K562 (cell line): ENCODE results near the gene ECSIT. TPM values are rescaled to one million over a fixed set of nuclear protein-coding genes. Genes with fewer than 3 reads are reported as not detected.
A peak's percentile ranks its signal among the peaks of the same experiment; 100 is the strongest.

Experiments
- ADNP ChIP-seq: fragments of 200-800 bp; sonication (Bioruptor generic); IDR thresholded peaks from 2 replicates; pipeline ENCODE4 v1.6.1; 2016; ENCODE audit warnings: missing genetic modification characterization, missing compliant biosample characterization
- ARHGAP35 ChIP-seq: fragments of 450-650 bp; IDR thresholded peaks from 2 replicates; pipeline ENCODE4 v1.6.1; 2018; ENCODE audit not compliant: partially characterized antibody
- CBX5 ChIP-seq: IDR thresholded peaks from 2 replicates; pipeline ENCODE4 v1.6.1; 2014; ENCODE audit warnings: low read depth, borderline replicate concordance
- JUND ChIP-seq, 2 experiments: IDR thresholded peaks; 2 replicates in 1 of 2; 3 replicates in 1 of 2; pipeline ENCODE4 v1.6.1; 2011; ENCODE audit warnings: borderline replicate concordance in 2 of 2, low read depth in 2 of 2, low read length in 2 of 2, improper control_type of control experiment in 1 of 2, missing biosample characterization in 1 of 2, missing genetic modification characterization in 1 of 2, missing genetic modification reagents in 1 of 2
- MBD2 ChIP-seq: sonication (generic); IDR thresholded peaks from 2 replicates; pipeline ENCODE4 v1.6.1; 2016; ENCODE audit warnings: low read depth, borderline replicate concordance
- MYNN ChIP-seq, 2 experiments: sonication (generic); formaldehyde crosslinking in 1 of 2; IDR thresholded peaks; 2 replicates each; pipeline versions ENCODE4 v1.5.0 to v1.6.1; 2016 to 2020; ENCODE audit warnings: antibody characterized with exemption in 1 of 2, missing genetic modification reagents in 1 of 2
- NFATC3 ChIP-seq: fragments of 450-650 bp; IDR thresholded peaks from 2 replicates; pipeline ENCODE4 v1.6.1; 2017; ENCODE audit warnings: mild to moderate bottlenecking
- POLR2AphosphoS5 ChIP-seq: IDR thresholded peaks from 2 replicates; pipeline ENCODE4 v1.6.1; 2011; ENCODE audit warnings: mild to moderate bottlenecking, low read depth, low read length, moderate library complexity; ENCODE audit not compliant: control insufficient read depth, insufficient read depth
- PPARD ChIP-seq: fragments of 250-450 bp; sonication (Bioruptor Pico); IDR thresholded peaks from 2 replicates; pipeline ENCODE4 v1.8.0; 2022; ENCODE audit warnings: inconsistent platforms, mild to moderate bottlenecking, moderate library complexity
- SMAD3 ChIP-seq: fragments of 450-650 bp; formaldehyde crosslinking; conservative IDR thresholded peaks from 2 replicates; pipeline ENCODE4 v1.4.0; 2020; ENCODE audit warnings: mild to moderate bottlenecking
- SRF ChIP-seq, 2 experiments: fragments of 250-450, 450-650 bp in 1 of 2; sonication (Bioruptor Pico) in 1 of 2; sonication (generic) in 1 of 2; formaldehyde crosslinking; IDR thresholded peaks; 2 replicates each; pipeline versions ENCODE4 v1.5.0 to v1.5.1; 2020 to 2022; ENCODE audit warnings: mild to moderate bottlenecking in 1 of 2, missing genetic modification reagents in 1 of 2
- STAT5A ChIP-seq: IDR thresholded peaks from 2 replicates; pipeline ENCODE4 v1.6.1; 2012; ENCODE audit warnings: low read length, inconsistent platforms, borderline replicate concordance
- ZNF324 ChIP-seq: fragments of 250-450 bp; sonication (Bioruptor Pico); IDR thresholded peaks from 2 replicates; pipeline ENCODE4 v1.4.0; 2020; ENCODE audit warnings: mild to moderate bottlenecking
- ZNF347 ChIP-seq: fragments of 450-650 bp; formaldehyde crosslinking; IDR thresholded peaks from 2 replicates; pipeline ENCODE4 v1.4.0; 2020; ENCODE audit warnings: low read depth, mild to moderate bottlenecking, moderate library complexity
- ZNF695 ChIP-seq: fragments of 450-650 bp; formaldehyde crosslinking; IDR thresholded peaks from 2 replicates; pipeline ENCODE4 v1.4.0; 2020; ENCODE audit warnings: mild to moderate bottlenecking, moderate library complexity
- polyA plus RNA-seq, 8 experiments: library from polyadenylated mRNA; depleted of rRNA in 4 of 8; stranded (reverse) in 5 of 8; unstranded in 3 of 8; fragments of >200 nt; fragmentation: Nextera tagmentation in 2 of 8; fragmentation: Illumina TruSeq in 1 of 8; extraction: Ambion mirVana in 2 of 8; extraction: Trizol in 1 of 8; gene quantifications; 2 replicates each; pipeline versions ENCODE4 v1.2.1 to v1.2.3, GENCODE V29; 2011 to 2014; ENCODE audit warnings: inconsistent platforms in 1 of 8, missing spikeins in 1 of 8
- total RNA-seq, 7 experiments: library from RNA; depleted of rRNA in 6 of 7; stranded (reverse); fragments of >200 nt in 6 of 7; fragmentation: Illumina TruSeq in 2 of 7; extraction: Trizol in 2 of 7; gene quantifications; 2 replicates each; pipeline versions ENCODE4 v1.2.1 to v1.2.3, GENCODE V29; 2011 to 2021; ENCODE audit warnings: low replicate concordance in 1 of 7
- TF ChIP-seq, protein P1 (sequence below), 2 experiments: fragments of 450-650 bp in 1 of 2; IDR thresholded peaks; 2 replicates each; pipeline ENCODE4 v1.6.1; 2011 to 2017; ENCODE audit warnings: low read depth in 2 of 2, antibody characterized with exemption in 1 of 2, borderline replicate concordance in 1 of 2, low read length in 1 of 2, mild to moderate bottlenecking in 1 of 2, mixed read lengths in 1 of 2; ENCODE audit not compliant: control insufficient read depth in 1 of 2
- TF ChIP-seq, protein P2 (sequence below): fragments of 250-450 bp; sonication (Bioruptor Pico); IDR thresholded peaks from 2 replicates; pipeline ENCODE4 v1.5.1; 2021; ENCODE audit warnings: mild to moderate bottlenecking
- TF ChIP-seq, protein P3 (sequence below): sonication (generic); formaldehyde crosslinking; IDR thresholded peaks from 2 replicates; pipeline ENCODE4 v1.8.1; 2023; ENCODE audit warnings: mild to moderate bottlenecking, missing genetic modification reagents, moderate library complexity
- TF ChIP-seq, protein P4 (sequence below), 2 experiments: fragments of 250-450 bp in 1 of 2; fragments of 450-650 bp in 1 of 2; sonication (Bioruptor Pico) in 1 of 2; IDR thresholded peaks; 2 replicates each; pipeline versions ENCODE4 v1.6.1 to v1.8.0; 2016 to 2021; ENCODE audit warnings: mild to moderate bottlenecking in 2 of 2, moderate library complexity in 2 of 2, missing compliant biosample characterization in 1 of 2, missing genetic modification characterization in 1 of 2

The ECSIT gene
- total and polyA plus RNA-seq, 9 of the 15 experiments (the other 6 are each of a cell fraction or from before 2014, with no cell fraction given), result 1.1 to 82.5 (median 43.9) TPM

DNA sequence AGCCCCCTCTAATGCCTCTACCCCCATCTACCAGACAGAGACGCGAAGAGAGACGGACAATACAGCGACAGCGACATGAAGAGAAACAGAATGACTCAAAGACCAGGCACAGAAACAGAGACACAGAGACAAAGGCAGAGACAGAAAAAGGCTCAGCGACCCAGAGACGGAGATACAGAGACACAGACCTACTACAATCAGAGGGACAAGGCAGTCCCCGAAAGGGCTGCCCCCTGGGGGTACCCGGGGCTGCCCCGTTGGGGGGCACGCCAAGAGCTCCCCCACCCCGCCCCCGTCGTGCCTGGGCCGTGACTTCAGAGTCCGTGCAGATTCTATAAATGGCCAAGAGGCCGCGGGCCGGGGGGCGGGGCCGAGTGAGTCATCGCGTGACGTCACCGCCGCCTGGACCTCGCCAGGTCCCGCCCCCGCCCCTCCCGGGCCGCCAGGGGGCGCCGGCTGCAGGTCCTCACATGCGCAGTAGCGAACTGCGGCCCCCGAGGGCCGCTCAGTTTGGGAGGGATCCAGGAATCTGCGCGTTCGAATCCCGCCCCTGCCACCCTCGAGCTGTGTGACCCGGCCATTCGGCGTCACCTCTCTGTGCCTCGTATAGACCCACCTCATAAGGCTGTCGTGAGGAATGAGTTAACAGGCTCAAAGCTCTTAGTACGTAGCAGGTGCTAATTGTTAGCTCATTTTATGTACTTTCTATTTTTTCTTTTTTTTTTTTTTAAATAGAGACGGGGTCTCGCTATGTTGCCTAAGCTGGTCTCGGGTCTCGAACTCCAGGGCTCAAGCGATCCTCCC lies 7.1 kb upstream of the ECSIT start (continued):
- TF ChIP-seq, protein P1, sequence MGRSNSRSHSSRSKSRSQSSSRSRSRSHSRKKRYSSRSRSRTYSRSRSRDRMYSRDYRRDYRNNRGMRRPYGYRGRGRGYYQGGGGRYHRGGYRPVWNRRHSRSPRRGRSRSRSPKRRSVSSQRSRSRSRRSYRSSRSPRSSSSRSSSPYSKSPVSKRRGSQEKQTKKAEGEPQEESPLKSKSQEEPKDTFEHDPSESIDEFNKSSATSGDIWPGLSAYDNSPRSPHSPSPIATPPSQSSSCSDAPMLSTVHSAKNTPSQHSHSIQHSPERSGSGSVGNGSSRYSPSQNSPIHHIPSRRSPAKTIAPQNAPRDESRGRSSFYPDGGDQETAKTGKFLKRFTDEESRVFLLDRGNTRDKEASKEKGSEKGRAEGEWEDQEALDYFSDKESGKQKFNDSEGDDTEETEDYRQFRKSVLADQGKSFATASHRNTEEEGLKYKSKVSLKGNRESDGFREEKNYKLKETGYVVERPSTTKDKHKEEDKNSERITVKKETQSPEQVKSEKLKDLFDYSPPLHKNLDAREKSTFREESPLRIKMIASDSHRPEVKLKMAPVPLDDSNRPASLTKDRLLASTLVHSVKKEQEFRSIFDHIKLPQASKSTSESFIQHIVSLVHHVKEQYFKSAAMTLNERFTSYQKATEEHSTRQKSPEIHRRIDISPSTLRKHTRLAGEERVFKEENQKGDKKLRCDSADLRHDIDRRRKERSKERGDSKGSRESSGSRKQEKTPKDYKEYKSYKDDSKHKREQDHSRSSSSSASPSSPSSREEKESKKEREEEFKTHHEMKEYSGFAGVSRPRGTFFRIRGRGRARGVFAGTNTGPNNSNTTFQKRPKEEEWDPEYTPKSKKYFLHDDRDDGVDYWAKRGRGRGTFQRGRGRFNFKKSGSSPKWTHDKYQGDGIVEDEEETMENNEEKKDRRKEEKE (IDR thresholded peaks at IDR 0.05; ENCODE audit: borderline replicate concordance in 1 of 2, control insufficient read depth in 1 of 2, low read depth in 2 of 2, low read length in 1 of 2), result 0 out of 4 replicates have a peak, but pooled peaks of 1 of the 2 experiments have one; percentile 20
- no peak for TF ChIP-seq STAT5A
- TF ChIP-seq ARHGAP35, result no peak
- TF ChIP-seq MYNN (IDR thresholded peaks at IDR 0.05), result no peak
- no peak for TF ChIP-seq MYNN (CRISPR knock-in tag; IDR thresholded peaks at IDR 0.05)
- TF ChIP-seq JUND (IDR thresholded peaks at IDR 0.05; ENCODE audit: borderline replicate concordance, low read depth, low read length), result peak; percentile 100
- peak; percentile 98 for TF ChIP-seq JUND (tag; IDR thresholded peaks at IDR 0.05; ENCODE audit: borderline replicate concordance, low read depth, low read length)
- no peak for TF ChIP-seq ZNF347 (CRISPR knock-in tag)
- TF ChIP-seq ADNP (tag), result peak; percentile 100
- TF ChIP-seq SRF (CRISPR knock-in tag; IDR thresholded peaks at IDR 0.05), result peak in 1 of 2 experiments; percentile 89; a peak in 3 of 4 replicates
- TF ChIP-seq, protein P2, sequence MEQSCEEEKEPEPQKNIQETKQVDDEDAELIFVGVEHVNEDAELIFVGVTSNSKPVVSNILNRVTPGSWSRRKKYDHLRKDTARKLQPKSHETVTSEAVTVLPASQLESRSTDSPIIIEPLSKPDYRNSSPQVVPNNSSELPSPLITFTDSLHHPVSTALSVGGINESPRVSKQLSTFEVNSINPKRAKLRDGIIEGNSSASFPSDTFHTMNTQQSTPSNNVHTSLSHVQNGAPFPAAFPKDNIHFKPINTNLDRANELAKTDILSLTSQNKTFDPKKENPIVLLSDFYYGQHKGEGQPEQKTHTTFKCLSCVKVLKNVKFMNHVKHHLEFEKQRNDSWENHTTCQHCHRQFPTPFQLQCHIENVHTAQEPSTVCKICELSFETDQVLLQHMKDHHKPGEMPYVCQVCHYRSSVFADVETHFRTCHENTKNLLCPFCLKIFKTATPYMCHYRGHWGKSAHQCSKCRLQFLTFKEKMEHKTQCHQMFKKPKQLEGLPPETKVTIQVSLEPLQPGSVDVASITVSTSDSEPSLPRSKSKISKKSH (CRISPR knock-in tag), result no peak
- no peak for TF ChIP-seq CBX5
- no peak for TF ChIP-seq ZNF324
- TF ChIP-seq, protein P3, sequence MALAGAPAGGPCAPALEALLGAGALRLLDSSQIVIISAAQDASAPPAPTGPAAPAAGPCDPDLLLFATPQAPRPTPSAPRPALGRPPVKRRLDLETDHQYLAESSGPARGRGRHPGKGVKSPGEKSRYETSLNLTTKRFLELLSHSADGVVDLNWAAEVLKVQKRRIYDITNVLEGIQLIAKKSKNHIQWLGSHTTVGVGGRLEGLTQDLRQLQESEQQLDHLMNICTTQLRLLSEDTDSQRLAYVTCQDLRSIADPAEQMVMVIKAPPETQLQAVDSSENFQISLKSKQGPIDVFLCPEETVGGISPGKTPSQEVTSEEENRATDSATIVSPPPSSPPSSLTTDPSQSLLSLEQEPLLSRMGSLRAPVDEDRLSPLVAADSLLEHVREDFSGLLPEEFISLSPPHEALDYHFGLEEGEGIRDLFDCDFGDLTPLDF (CRISPR knock-in tag), result no peak
- 0 out of 2 replicates have a peak, but pooled peaks have one; percentile 37 for TF ChIP-seq SMAD3 (CRISPR knock-in tag)
- no peak for TF ChIP-seq NFATC3
- no peak for TF ChIP-seq ZNF695 (CRISPR knock-in tag)
- no peak for TF ChIP-seq PPARD (CRISPR knock-in tag)
- 0 out of 2 replicates have a peak, but pooled peaks have one; percentile 26 for TF ChIP-seq MBD2
- TF ChIP-seq, protein P4, sequence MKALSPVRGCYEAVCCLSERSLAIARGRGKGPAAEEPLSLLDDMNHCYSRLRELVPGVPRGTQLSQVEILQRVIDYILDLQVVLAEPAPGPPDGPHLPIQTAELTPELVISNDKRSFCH (CRISPR knock-in tag; IDR thresholded peaks at IDR 0.05), result no peak
- TF ChIP-seq, protein P4 (tag; IDR thresholded peaks at IDR 0.05), result peak; percentile 79; the same call in 1 of the 2 replicates
- peak; percentile 62; the same call in 1 of the 2 replicates for TF ChIP-seq POLR2AphosphoS5
